Activated CD4-positive, alpha-beta T cell treated with anti-CD3 and anti-CD28 coated beads, Interleukin-2, Interleukin-4, amounts not matched to agents 100 ng/mL and 50 ng/mL, durations not matched to agents 16 hours and 8 hours (primary cell): Measurements from ENCODE around the gene ALDH3B1.

Experiments
- DNase-seq: peaks from one replicate; pipeline ENCODE4 v3.0.0-alpha.2; 2020; ENCODE audit warnings: low spot score

ALDH3B1 gene

GRCh38 chr11:67997475-67997921 is 12.6 kb upstream of the ALDH3B1 start:
- no peak for DNase-seq

GRCh38 chr11:67998150-67999045 is 11.7 kb upstream of the ALDH3B1 start:
- no peak for DNase-seq

GRCh38 chr11:67999201-67999629 is 10.9 kb upstream of the ALDH3B1 start:
- no peak for DNase-seq

GRCh38 chr11:67999704-68000103 is 10.4 kb upstream of the ALDH3B1 start:
- DNase-seq, result no peak

- DNase-seq, result no peak
These were observed 7.6 kb upstream of the ALDH3B1 start for GRCh38 chr11:68002575-68002937.

- no peak for DNase-seq
These were observed 6.9 kb upstream of the ALDH3B1 start for GRCh38 chr11:68002938-68003845.

GRCh38 chr11:68003846-68004550 is 6.1 kb upstream of the ALDH3B1 start, which contains the start of gene UNC93B1:
UNC93B1 (minus strand) TSS chr11:68004097; CDS start chr11:68004043, 54 bp downstream.
- peak; percentile 83 for DNase-seq

GRCh38 chr11:68004551-68005335 is 5.4 kb upstream of the ALDH3B1 start:
- DNase-seq, result no peak

GRCh38 chr11:68006606-68007166 is 3.4 kb upstream of the ALDH3B1 start:
- no peak for DNase-seq

GRCh38 chr11:68007498-68008380 is 2.4 kb upstream of the ALDH3B1 start:
- no peak for DNase-seq

GRCh38 chr11:68008381-68009337 is 1.5 kb upstream of the ALDH3B1 start:
- DNase-seq, result no peak

GRCh38 chr11:68009391-68010089 is 587 bp upstream of the ALDH3B1 start:
- no peak for DNase-seq

- no peak for DNase-seq
These were observed 1.2 kb downstream of the ALDH3B1 start for GRCh38 chr11:68011051-68011943.

- no peak for DNase-seq
These were observed 2.1 kb downstream of the ALDH3B1 start for GRCh38 chr11:68012044-68012842.

GRCh38 chr11:68012843-68013610 is 2.9 kb downstream of the ALDH3B1 start:
- no peak for DNase-seq
